IPS-NIHi7 (cell line): ENCODE measurements around the gene SEMA3E.
A peak's percentile ranks its signal among the peaks of the same experiment; 100 is the strongest.
"Not testable (repeated sequence)": the region's sequence is repeated elsewhere in the genome, so short reads cannot be mapped to it uniquely, and the experiment has no call there.

Source experiments
- DNase-seq: peaks from one replicate; pipeline ENCODE4 v3.0.0; 2012; ENCODE audit warnings: mixed read lengths; ENCODE audit errors: extremely low spot score

SEMA3E gene

DNA sequence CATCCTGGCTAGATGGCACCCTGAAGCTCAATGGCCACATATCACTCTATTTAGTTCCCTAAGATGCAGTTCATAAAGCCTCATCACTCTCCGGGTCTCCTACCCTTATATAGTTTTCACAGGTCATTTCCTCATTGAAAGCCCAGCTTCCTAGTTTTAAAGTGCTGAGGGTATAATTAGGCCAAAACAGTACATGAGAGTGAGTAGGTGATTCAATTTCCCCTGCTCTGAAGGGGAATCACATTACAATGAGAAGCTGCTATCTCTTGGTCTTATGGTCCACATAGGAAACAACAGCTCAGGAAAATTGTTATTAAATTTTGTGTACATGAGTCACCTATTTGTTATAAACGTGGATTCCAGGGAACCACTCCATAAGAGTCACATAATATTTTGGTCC lies 162.0 kb downstream of the SEMA3E start:
- no peak for DNase-seq

GRCh38 chr7:83486536-83486935 lies 162.4 kb downstream of the SEMA3E start:
- DNase-seq = no peak

DNA sequence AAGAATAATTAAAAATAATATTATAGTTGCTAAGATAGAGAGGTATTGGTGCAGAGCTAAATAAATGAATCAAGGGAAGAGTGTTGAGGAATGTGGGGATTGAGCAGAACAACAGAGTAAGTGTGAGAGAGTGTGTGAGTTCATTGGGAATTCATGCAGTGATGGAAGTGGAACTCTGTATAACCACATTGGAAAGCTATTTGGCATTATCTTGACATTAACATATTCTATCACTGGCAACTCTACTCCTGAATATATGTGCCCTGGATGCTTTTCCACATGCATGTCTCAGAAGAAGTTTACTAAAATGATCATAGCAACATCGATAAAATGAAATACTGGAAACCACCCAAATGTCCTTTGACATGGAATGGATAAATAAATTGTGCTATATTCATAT lies 164.1 kb downstream of the SEMA3E start:
- DNase-seq = no peak

DNA sequence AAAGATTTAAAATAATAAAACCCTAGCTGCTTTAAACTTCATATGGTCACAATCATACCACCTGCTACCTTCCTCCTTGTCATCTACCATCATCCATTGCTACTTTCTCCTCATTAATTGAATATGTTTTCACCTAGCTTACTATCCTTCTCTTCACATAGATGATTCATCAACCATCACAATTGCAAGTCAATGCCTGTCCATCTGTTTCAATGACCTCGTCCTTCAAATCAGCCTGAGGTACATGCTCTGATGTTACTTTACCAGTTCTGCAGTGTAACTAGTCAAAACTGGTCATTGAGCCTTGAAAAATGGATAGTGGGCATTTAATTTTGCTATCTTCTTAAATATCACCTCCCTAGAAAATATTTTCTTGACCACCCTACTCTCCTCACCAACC lies 164.7 kb downstream of the SEMA3E start:
- no peak for DNase-seq

DNA sequence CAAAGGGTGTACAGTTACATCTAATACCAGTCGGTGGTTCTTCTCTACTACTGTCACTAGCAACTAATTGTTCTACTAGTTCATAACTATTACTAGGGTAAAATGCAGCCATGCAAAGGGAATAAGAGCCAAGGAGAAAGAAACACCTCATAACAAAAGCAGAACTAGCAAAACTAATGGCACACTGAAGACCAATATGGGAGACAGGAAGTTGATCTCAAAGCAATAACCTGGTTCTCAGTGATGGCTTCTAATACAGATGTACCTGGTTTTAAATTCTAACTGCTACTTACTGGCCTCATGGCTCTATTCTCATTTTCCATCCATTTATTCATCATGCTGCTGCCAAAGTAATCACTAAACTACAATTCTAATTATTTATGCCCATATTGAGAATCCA lies 170.3 kb downstream of the SEMA3E start:
- no peak for DNase-seq

GRCh38 chr7:83476511-83477050 lies 172.4 kb downstream of the SEMA3E start:
- no peak for DNase-seq

DNA sequence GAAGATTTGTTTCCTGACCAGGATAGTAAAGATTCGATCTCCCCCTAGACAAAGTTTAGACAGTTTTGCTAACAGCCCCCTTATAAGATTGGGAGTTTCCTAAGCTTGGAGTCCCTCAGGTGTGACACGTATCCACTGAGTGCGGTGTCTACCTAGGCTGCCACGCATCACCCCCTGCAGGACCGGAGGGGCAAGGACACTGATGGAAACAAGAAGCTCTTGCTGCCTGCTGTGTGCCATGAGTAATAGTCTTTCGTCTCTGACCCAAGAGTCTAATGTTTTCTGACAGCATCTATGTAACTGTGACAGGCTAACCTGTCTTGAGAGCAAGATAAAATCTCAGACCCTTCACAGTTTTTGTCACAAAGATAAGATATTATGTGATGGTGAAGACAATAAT lies 173.5 kb downstream of the SEMA3E start:
- peak; percentile 51 for DNase-seq

DNA sequence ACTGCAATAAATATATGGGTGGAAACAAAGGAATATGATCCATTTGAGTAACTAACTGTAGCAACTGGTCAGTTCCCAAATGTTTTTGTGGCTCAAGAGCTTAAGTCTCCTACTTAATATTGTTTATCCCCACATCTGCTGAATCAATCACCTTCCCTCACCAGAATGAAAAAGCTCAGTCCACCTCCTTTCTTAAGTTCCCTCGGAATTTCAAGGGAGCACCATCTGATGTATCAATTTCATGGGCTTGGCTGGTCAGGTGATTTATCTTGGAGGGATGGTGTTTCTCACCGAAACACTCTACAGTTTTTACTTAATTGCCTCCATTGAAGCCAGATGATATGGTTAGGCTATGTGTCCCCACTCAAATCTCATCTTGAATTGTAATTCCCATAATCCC lies 176.6 kb downstream of the SEMA3E start:
- no peak for DNase-seq

DNA sequence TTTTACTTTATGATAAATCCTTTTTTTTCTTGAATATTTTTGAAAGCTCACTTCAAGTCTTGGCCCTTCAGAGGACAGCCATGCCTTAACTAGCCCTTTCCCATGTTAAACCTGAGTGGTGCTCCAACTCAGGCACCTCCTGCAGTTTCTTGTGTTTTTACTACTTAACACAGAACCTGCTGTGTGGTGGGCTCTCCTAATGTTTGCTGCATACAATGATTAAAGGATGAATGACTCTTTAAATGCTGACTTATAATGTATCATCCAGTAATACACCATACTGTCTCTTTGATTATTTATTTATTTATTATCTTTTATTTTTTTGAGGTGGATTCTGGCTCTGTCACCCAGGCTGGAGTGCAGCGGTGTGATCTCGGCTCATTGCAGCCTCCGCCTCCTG lies 179.4 kb downstream of the SEMA3E start:
- no peak for DNase-seq

- no peak for DNase-seq
Observed at GRCh38 chr7:83469076-83469475, 179.9 kb downstream of the SEMA3E start.

- DNase-seq = peak; percentile 59
Observed at GRCh38 chr7:83468251-83468739, 180.6 kb downstream of the SEMA3E start.

DNA sequence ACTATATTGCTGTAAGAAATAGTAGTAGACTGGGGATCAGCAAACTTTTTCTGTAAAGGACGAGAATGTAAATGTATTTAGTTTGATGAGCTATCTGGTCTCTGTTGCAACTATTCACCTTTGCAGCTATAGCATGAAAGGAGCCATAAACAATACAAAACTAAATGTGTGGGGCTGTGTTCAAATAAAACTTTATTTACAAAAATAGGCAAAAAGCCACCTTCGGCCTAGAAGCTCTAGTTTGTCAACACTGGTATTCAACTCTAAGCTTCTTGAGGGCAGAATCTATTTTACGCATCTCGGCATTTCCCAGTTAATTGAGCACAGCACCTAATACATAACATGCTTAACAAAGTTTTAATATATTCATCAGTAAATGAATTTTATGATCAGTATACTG lies 181.4 kb downstream of the SEMA3E start:
- no peak for DNase-seq

- DNase-seq = no peak
Observed at GRCh38 chr7:83466956-83467355, 182.0 kb downstream of the SEMA3E start.

DNA sequence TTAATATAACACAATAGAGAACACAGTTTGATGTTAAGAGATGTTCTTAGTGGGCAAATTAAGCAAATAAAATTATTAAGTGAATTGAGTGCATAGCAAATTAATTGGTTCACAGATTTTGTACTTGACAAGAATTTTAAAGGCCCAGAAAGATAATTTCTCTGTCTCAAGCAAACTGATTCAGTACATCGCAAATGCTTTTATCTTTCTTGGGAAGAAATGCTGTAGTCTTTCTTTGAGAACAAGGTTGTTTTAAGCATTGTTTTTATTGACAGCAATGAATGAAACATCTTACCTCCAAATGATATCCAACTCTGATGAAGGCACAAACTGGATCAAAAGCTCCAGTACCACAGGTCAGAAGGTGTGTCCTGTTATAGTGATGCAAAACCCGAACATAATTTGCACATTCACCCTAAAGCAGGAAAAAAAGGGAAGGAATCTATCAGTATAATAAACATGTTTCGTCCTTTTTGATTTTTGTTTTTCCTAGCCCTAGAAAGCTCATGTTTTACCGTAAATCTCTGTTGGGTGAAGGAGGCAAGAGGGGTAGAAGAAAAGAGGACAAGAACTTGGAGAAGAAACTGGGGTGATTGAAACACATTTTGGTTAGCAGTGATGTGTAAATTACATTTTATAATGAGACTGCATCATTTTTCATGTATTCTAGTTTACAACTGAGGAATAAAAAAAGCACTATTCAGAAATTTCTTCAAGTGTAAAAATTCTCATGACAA lies 182.6 kb downstream of the SEMA3E start:
- DNase-seq = no peak

- no peak for DNase-seq
Observed at GRCh38 chr7:83465643-83466042, 183.3 kb downstream of the SEMA3E start.

DNA sequence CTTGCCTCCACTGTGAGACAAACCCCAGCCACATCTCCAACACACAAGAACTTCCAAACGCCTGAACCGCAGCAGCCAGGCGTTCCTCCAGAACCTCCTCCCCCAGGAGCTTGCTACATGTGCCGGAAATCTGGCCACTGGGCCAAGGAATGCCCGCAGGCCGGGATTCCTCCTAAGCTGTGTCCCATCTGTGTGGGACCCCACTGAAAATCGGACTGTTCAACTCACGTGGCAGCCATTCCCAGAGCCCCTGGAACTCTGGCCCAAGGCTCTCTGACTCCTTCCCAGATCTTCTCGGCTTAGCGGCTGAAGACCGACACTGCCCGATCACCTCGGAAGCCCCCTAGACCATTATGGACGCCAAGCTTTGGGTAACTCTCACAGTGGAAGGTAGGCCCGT lies 187.1 kb downstream of the SEMA3E start:
- DNase-seq = not testable (repeated sequence)

DNA sequence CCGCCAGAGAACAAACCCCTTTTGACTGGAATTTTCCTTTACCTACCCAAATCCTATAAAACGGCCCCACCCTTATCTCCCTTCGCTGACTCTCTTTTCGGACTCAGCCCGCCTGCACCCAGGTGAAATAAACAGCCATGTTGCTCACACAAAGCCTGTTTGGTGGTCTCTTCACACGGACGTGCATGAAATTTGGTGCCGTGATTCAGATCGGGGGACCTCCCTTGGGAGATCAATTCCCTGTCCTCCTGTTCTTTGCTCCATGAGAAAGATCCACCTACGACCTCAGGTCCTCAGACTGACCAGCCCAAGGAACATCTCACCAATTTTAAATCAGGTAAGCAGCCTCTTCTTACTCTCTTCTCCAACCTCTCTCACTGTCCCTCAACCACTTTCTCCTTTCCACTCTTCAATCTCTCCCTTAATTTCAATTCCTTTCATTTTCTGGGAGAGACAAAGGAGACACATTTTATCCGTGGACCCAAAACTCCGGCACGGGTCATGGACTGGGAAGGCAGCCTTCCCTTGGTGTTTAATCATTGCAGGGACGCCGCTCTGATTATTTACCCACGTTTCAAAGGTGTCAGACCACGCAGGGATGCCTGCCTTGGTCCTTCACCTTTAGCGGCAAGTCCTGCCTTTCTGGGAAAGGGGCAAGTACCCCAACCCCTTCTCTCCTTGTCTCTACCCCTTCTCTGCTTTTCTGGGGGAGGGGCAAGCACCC lies 188.8 kb downstream of the SEMA3E start:
- DNase-seq = not testable (repeated sequence)

GRCh38 chr7:83459101-83459929 lies 189.6 kb downstream of the SEMA3E start:
- DNase-seq = not testable (repeated sequence)

DNA sequence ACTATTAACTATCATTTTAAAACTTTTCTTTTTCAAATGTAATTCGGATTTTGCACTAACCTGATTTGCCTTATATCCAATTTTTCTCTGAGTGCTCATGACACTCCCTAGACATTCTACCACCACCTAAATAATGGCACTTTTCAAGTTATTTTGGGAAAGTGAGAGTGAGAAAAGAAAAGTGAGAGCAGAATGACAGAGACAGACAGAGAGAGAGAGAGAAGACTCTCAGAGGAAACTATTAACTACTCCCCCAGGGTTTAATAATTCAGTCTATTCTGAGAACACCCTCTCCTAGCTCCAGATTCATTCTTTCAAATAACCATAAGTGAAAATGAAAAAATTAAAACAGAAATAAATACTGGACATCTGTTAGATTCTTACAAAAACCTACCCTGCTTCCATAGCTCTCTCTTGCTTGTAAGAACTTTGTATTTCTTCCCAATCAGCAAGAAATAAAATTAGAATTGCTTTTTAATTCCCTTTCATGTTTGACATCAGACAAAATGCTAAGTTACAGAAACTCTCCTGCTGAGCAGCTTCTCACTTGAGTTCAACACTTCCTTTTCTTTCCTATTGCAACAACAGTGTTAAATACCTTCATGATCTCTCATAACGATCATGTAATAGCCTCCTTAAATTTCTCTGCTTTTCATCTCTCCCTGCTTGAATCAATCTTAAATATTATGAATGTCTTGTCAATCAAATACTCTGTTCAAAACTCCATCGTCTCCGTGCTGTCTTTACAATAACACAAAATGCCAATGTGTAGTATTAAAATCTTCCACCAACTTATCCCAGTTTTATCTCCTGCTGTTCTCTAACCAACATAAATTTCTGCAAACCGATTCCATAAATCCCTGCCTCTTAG lies 191.7 kb downstream of the SEMA3E start:
- DNase-seq = no peak

DNA sequence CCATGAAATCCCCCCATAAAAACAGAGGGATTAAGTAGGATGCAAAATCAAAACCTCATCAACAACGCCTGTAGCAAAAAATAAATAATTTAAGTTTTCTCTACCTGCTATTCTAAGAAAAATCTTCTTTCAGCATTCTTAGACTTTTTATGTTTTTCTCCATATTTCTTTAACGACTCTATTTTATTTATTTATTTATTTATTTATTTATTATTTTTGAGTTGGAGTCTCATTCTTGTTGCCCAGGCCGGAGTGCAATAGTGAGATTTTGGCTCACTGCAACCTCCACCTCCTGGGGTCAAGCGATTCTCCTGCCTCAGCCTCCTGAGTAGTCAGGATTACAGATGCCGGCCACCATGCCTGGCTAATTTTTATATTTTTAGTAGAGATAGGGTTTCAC lies 192.5 kb downstream of the SEMA3E start:
- DNase-seq = no peak

DNA sequence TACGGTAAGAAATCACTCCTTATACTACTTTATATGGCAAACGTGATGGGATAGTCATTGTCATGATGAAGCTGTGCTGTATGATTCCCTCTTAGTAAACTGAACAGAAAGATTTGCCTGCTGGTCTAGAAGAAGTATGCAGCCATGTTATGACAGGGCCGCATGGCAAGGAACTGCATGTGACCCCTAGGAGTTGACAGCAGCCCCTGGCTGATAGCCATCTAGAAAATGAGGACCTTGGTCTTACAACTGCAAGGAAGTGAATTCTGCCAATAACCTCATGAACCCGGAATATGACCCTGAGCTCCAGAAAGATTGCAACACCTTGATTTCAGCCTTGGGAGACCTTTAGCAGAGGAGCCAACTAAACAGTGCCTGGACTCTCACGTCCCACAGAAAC lies 193.3 kb downstream of the SEMA3E start:
- DNase-seq = no peak
